HepG2 (cell line): ENCODE measurements around the gene CYB5A.

Experiments
- CEBPB ChIP-seq: IDR thresholded peaks from 2 replicates; pipeline ENCODE4 v1.6.1; 2011; ENCODE audit warnings: low read depth, low read length, improper control_type of control experiment, borderline replicate concordance
- CREB1 ChIP-seq, 2 experiments: fragments of 450-650 bp in 1 of 2; IDR thresholded peaks; 2 replicates each; pipeline ENCODE4 v1.6.1; 2016 to 2017; ENCODE audit warnings: control low read depth in 1 of 2, mild to moderate bottlenecking in 1 of 2, missing compliant biosample characterization in 1 of 2, missing genetic modification characterization in 1 of 2
- EP300 ChIP-seq, 3 experiments: sonication (generic) in 1 of 3; formaldehyde crosslinking in 1 of 3; IDR thresholded peaks; 2 replicates each; pipeline versions ENCODE4 v1.5.1 to v1.6.1; 2011 to 2020; ENCODE audit warnings: low read depth in 2 of 3, low read length in 2 of 3, borderline replicate concordance in 1 of 3, improper control_type of control experiment in 1 of 3, mild to moderate bottlenecking in 1 of 3, missing genetic modification reagents in 1 of 3, moderate library complexity in 1 of 3
- GABPA ChIP-seq, 2 experiments: IDR thresholded peaks; 2 replicates each; pipeline ENCODE4 v1.6.1; 2011 to 2016; ENCODE audit warnings: low read depth in 2 of 2, low read length in 1 of 2, missing biosample characterization in 1 of 2, missing genetic modification characterization in 1 of 2
- HOXA9 ChIP-seq: sonication (generic); formaldehyde crosslinking; IDR thresholded peaks from 2 replicates; pipeline ENCODE4 v1.8.1; 2022; ENCODE audit warnings: missing genetic modification reagents, mild to moderate bottlenecking, moderate library complexity, borderline replicate concordance
- MAZ ChIP-seq, 2 experiments: sonication (generic) in 1 of 2; formaldehyde crosslinking in 1 of 2; IDR thresholded peaks; 2 replicates each; pipeline versions ENCODE4 v1.5.0 to v1.6.1; 2012 to 2020; ENCODE audit warnings: low read depth in 2 of 2, mild to moderate bottlenecking in 2 of 2, borderline replicate concordance in 1 of 2, improper control_type of control experiment in 1 of 2, low read length in 1 of 2, missing genetic modification reagents in 1 of 2, moderate library complexity in 1 of 2
- POLR2A ChIP-seq, 2 experiments: IDR thresholded peaks; 2 replicates each; pipeline ENCODE4 v1.6.1; 2011; ENCODE audit warnings: low read depth in 2 of 2, low read length in 2 of 2, mild to moderate bottlenecking in 1 of 2, moderate library complexity in 1 of 2; ENCODE audit not compliant: insufficient read depth in 1 of 2
- POLR2AphosphoS5 ChIP-seq: IDR thresholded peaks from 2 replicates; pipeline ENCODE4 v1.6.1; 2012; ENCODE audit warnings: low read depth, low read length
- U2AF2 ChIP-seq: fragments of 200-400 bp; formaldehyde crosslinking; IDR thresholded peaks from 2 replicates; pipeline ENCODE4 v1.6.1; 2017; ENCODE audit warnings: low read depth, mild to moderate bottlenecking, low read length
- ZNF335 ChIP-seq: sonication (generic); formaldehyde crosslinking; IDR thresholded peaks from 2 replicates; pipeline ENCODE4 v1.4.0; 2020; ENCODE audit warnings: missing genetic modification reagents
- TF ChIP-seq, protein P1 (sequence below): sonication (generic); formaldehyde crosslinking; IDR thresholded peaks from 2 replicates; pipeline ENCODE4 v1.5.0; 2020; ENCODE audit warnings: mild to moderate bottlenecking, missing genetic modification reagents, moderate library complexity

DNA sequence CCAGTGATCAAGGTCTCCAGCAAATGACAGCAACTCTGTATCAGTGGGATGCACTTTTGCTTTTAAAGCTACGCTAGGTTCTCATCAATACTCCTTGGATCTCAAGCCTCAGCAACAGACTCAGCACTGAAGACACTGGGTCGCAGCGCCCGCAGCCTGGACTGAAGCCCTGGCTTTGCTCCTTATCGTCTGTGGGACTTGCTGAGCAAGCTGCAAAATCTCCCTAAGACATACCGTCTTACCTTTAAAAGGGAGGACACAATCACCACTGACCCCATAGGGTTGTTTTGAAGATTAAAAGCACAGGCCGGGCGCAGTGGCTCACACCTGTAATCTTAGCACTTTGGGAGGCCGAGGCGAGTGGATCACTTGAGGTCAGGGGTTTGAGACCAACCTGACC, 8.1 kb downstream of the CYB5A start:
- no peak for TF ChIP-seq POLR2A (IDR thresholded peaks at IDR 0.05; ENCODE audit: insufficient read depth in 1 of 2, low read depth in 2 of 2, low read length in 2 of 2)
- TF ChIP-seq, protein P1, sequence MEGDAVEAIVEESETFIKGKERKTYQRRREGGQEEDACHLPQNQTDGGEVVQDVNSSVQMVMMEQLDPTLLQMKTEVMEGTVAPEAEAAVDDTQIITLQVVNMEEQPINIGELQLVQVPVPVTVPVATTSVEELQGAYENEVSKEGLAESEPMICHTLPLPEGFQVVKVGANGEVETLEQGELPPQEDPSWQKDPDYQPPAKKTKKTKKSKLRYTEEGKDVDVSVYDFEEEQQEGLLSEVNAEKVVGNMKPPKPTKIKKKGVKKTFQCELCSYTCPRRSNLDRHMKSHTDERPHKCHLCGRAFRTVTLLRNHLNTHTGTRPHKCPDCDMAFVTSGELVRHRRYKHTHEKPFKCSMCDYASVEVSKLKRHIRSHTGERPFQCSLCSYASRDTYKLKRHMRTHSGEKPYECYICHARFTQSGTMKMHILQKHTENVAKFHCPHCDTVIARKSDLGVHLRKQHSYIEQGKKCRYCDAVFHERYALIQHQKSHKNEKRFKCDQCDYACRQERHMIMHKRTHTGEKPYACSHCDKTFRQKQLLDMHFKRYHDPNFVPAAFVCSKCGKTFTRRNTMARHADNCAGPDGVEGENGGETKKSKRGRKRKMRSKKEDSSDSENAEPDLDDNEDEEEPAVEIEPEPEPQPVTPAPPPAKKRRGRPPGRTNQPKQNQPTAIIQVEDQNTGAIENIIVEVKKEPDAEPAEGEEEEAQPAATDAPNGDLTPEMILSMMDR (CRISPR knock-in tag): no peak
- TF ChIP-seq GABPA (IDR thresholded peaks at IDR 0.05; ENCODE audit: low read depth, low read length): no peak
- no peak for TF ChIP-seq GABPA (CRISPR knock-in tag; IDR thresholded peaks at IDR 0.05; ENCODE audit: low read depth)
- no peak for TF ChIP-seq CREB1 (IDR thresholded peaks at IDR 0.05)
- no peak for TF ChIP-seq CREB1 (CRISPR knock-in tag; IDR thresholded peaks at IDR 0.05)
- TF ChIP-seq EP300 (IDR thresholded peaks at IDR 0.05; ENCODE audit: low read depth in 2 of 2, low read length in 2 of 2): no peak
- TF ChIP-seq EP300 (CRISPR knock-in tag; IDR thresholded peaks at IDR 0.05; ENCODE audit: borderline replicate concordance): no peak
- no peak for TF ChIP-seq U2AF2
- TF ChIP-seq MAZ (IDR thresholded peaks at IDR 0.05; ENCODE audit: borderline replicate concordance, low read depth, low read length): no peak
- TF ChIP-seq MAZ (CRISPR knock-in tag; IDR thresholded peaks at IDR 0.05; ENCODE audit: low read depth): no peak
- TF ChIP-seq CEBPB: no peak
- no peak for TF ChIP-seq POLR2AphosphoS5
- no peak for TF ChIP-seq HOXA9
- TF ChIP-seq ZNF335: no peak
